Measurements from ENCODE around the gene KRCC1. TPM values are rescaled to one million over a fixed set of nuclear protein-coding genes. Genes with fewer than 3 reads are reported as not detected.

KRCC1 gene
- total RNA-seq, 1 donor from 2014 or later = 15.5 TPM

DNA sequence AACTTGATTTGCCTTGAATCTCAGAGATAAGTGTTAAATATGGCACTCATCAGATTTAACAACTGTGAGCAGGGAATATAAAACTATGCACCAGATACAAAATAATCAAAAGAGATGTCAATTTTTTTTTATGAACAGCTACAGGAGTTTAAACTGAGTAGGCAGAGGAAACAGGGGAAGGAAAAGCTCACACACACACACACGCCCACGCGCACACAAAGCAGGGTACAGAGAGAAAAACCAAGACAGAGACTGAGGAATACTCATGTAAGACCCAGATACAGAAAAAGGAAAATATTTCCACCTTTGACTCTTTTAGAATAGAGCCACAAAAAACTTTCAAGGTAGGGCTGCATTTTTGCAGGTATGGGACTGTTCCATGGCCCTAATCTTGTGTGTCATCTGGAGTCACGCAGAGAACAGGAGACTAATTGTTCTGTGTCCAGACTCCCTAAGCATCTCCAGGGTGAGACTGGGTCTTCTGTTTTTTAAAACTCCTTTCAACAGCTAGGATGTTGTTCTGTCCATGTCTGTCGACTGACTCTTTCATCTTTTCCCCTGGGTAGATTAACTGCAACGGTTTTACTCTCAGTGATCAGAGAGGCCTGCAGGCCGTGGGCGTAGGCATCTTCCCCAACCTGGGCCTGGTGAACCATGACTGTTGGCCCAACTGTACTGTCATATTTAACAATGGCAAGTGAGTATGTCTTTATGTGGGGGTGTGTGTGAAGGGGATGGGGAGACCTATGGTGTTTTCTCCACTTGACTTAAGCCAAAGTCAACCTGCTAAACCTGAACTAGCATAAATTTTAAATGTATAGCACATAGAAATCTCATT, 35.1 kb upstream of the KRCC1 start:
- Mint-ChIP-seq H3K36me3 (ENCODE audit: low read depth) (no peaks in the 10 kb centered on the region), H3K9me3 (no peaks in the 10 kb centered on the region), H3K27me3 (ENCODE audit: low read depth) (no peaks in the 10 kb centered on the region), H3K4me3 (no peak overlapping the region), H3K4me1 (peaks cover 25% of the 10 kb centered on the region), H3K27ac (ENCODE audit: unreplicated experiment) (peak overlapping the region; percentile 46)
- no peak for DNase-seq (ENCODE audit: low read depth, low spot score)
- TF ChIP-seq, protein P1, sequence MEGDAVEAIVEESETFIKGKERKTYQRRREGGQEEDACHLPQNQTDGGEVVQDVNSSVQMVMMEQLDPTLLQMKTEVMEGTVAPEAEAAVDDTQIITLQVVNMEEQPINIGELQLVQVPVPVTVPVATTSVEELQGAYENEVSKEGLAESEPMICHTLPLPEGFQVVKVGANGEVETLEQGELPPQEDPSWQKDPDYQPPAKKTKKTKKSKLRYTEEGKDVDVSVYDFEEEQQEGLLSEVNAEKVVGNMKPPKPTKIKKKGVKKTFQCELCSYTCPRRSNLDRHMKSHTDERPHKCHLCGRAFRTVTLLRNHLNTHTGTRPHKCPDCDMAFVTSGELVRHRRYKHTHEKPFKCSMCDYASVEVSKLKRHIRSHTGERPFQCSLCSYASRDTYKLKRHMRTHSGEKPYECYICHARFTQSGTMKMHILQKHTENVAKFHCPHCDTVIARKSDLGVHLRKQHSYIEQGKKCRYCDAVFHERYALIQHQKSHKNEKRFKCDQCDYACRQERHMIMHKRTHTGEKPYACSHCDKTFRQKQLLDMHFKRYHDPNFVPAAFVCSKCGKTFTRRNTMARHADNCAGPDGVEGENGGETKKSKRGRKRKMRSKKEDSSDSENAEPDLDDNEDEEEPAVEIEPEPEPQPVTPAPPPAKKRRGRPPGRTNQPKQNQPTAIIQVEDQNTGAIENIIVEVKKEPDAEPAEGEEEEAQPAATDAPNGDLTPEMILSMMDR (conservative IDR thresholded peaks at IDR 0.05) = no peak

DNA sequence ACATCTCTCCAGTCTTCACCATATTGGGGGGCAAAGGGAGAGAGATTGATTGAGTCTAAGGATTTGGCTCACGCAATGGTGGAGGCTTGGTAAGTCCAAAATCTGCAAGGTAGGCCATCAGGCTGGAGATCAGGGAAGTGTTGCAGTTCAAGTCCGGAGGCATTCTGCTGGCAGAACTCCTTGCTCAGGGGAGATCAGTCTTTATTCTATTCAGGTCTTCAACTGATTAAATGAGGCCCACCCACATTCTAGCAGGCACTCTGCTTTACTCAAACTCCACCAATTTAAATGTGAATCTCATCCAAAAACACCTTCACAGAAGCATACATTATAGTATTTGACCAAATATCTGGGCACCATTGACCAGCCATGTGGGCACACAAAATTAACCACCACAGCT, 33.4 kb upstream of the KRCC1 start:
- no peak for DNase-seq (ENCODE audit: low read depth, low spot score)
- TF ChIP-seq, protein P1 (conservative IDR thresholded peaks at IDR 0.05) = no peak
- H3K27me3 Mint-ChIP-seq (ENCODE audit: low read depth) = no peaks in the 10 kb centered on the region
- H3K9me3 Mint-ChIP-seq = no peaks in the 10 kb centered on the region
- no peak overlapping the region for H3K27ac Mint-ChIP-seq (ENCODE audit: unreplicated experiment)
- H3K4me3 Mint-ChIP-seq = no peak overlapping the region
- peaks cover 22% of the 10 kb centered on the region for H3K4me1 Mint-ChIP-seq
- H3K36me3 Mint-ChIP-seq (ENCODE audit: low read depth) = no peaks in the 10 kb centered on the region

GRCh38 chr2:88087763-88088162, 32.2 kb upstream of the KRCC1 start:
- TF ChIP-seq, protein P1 (conservative IDR thresholded peaks at IDR 0.05) = no peak
- H3K9me3 Mint-ChIP-seq = no peaks in the 10 kb centered on the region

DNA sequence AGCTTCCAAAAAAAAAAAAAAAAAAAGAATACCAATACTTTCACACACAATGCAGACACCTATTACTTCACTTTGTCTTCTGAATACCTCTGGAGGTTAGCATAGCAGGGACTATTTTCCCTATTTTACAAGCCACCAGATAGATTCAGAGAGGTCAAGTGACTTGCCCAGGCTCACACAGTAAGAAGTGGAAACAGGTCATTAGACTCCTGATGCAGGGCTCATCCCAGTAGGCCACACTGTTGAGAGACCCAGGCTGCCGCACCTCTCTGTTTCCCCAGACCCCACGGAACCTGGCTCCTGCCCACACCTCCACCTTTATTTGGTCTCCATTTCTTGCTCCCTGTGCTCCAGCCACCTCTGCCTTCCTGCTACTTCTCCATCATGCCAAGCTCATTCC, 31.5 kb upstream of the KRCC1 start:
- H3K27ac Mint-ChIP-seq (ENCODE audit: unreplicated experiment) = peak overlapping the region; percentile 62

More at GRCh38 chr2:88087763-88088162, 32.2 kb upstream of the KRCC1 start:
- Mint-ChIP-seq H3K36me3 (ENCODE audit: low read depth) (no peaks in the 10 kb centered on the region), H3K4me1 (peaks cover 30% of the 10 kb centered on the region), H3K27ac (ENCODE audit: unreplicated experiment) (peak overlapping the region; percentile 62), H3K27me3 (ENCODE audit: low read depth) (no peaks in the 10 kb centered on the region), H3K4me3 (no peak overlapping the region)
- DNase-seq (ENCODE audit: low read depth, low spot score) = no peak

GRCh38 chr2:88086401-88086800, 30.8 kb upstream of the KRCC1 start:
- peaks cover 4% of the 10 kb centered on the region for H3K9me3 Mint-ChIP-seq
- H3K4me3 Mint-ChIP-seq = no peak overlapping the region
- TF ChIP-seq, protein P1 (conservative IDR thresholded peaks at IDR 0.05) = no peak
- no peak overlapping the region for H3K27ac Mint-ChIP-seq (ENCODE audit: unreplicated experiment)
- H3K36me3 Mint-ChIP-seq (ENCODE audit: low read depth) = no peaks in the 10 kb centered on the region
- no peaks in the 10 kb centered on the region for H3K27me3 Mint-ChIP-seq (ENCODE audit: low read depth)
- H3K4me1 Mint-ChIP-seq = peaks cover 42% of the 10 kb centered on the region
- DNase-seq (ENCODE audit: low read depth, low spot score) = no peak

More for the DNA sequence above, 31.5 kb upstream of the KRCC1 start:
- Mint-ChIP-seq H3K4me1 (peaks cover 37% of the 10 kb centered on the region), H3K36me3 (ENCODE audit: low read depth) (no peaks in the 10 kb centered on the region), H3K27me3 (ENCODE audit: low read depth) (no peaks in the 10 kb centered on the region), H3K4me3 (no peak overlapping the region), H3K9me3 (peaks cover 2% of the 10 kb centered on the region)
- DNase-seq (ENCODE audit: low read depth, low spot score) = no peak
- TF ChIP-seq, protein P1 (conservative IDR thresholded peaks at IDR 0.05) = no peak
